ENCODE data around the gene DSE.

DSE gene

DNA sequence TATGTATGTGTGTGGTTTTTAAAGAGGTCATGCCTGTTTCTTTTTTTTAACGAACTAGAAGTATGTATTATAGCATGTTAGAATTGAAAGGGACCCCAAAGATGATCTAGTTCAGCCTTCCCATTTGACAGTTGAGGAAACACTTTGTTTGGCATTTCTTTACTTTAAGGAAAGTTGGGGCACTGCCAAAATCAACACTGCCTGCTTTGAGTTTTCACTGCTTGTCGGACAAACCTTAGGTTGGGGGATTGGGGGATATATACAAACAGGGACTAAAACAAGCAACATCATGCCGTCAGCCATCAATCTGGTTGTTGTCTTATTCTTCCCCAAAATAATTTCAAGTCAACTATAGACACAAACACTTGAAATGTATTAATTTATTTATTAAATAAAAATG lies 76.3 kb downstream of the DSE start:
- DNase-seq (ENCODE audit: low read depth in 2 of 2), result no peak

DNA sequence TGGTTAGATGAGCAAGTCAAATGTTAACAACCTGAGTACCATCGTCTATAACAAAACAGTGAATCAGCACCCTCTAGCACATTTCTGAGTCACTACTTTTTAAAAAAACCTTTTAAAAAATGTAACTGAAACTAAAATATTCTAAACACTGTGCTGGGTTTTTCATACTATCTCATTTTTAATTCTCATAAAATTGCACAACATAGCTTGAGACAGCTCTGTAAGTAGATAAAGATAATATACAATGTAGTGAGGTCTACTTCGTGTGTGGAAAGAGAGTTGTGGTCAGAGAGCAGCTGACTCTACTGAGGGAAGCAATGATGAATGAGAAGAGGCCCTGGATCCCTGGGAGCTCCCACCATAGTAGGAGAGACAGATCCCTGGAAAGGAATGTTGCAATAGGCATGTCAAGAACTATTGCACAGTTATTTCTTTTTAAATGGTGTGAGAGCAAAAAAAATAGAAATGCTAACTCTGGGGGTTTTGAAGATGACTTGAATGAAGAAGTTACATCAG lies 76.8 kb downstream of the DSE start:
- no peak for DNase-seq (ENCODE audit: low read depth in 2 of 2)

DNA sequence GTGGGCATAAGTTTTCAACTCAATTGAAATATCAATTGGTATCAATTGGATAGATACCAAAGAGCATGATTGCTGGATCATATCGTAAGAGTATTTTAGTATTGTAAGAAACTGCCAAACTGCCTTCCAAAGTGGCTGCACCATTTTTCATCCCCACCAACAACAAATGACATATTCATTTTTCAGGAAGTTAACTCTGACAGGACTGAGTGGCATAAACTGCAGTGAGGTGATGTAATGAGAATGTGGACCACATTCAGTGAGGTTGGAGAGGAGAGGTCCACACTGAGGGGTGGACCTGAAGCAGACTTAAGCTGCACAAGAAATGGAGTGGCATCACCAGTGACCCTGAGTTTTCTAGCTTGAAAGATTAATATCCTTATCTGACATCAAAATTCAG lies 78.8 kb downstream of the DSE start:
- no peak for DNase-seq (ENCODE audit: low read depth in 2 of 2)

DNA sequence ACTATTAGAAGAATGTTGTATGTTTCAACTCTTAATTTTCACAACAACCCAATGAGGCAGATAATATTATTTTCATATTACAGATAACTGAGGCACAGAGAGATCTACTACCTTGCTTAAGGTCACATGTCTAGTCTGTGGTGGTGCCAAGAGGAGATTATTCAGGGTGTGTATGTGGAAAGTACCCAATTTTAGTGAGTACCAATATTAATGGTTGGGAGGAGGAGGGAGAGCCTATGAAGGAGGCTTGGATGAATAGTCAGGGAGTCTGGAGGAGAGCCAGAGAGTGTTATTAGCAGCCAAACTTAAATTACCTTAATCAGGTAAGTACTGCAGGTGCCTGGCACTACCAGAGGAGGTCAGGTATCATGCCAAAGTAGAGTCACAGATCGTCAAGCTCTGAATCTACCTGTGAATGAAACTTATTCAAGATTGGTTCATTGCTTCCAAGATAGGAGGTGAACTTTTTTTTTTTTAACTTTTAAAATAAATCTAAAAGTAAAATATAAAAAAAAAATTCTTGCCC lies 79.5 kb downstream of the DSE start:
- no peak for DNase-seq (ENCODE audit: low read depth in 2 of 2)

DNA sequence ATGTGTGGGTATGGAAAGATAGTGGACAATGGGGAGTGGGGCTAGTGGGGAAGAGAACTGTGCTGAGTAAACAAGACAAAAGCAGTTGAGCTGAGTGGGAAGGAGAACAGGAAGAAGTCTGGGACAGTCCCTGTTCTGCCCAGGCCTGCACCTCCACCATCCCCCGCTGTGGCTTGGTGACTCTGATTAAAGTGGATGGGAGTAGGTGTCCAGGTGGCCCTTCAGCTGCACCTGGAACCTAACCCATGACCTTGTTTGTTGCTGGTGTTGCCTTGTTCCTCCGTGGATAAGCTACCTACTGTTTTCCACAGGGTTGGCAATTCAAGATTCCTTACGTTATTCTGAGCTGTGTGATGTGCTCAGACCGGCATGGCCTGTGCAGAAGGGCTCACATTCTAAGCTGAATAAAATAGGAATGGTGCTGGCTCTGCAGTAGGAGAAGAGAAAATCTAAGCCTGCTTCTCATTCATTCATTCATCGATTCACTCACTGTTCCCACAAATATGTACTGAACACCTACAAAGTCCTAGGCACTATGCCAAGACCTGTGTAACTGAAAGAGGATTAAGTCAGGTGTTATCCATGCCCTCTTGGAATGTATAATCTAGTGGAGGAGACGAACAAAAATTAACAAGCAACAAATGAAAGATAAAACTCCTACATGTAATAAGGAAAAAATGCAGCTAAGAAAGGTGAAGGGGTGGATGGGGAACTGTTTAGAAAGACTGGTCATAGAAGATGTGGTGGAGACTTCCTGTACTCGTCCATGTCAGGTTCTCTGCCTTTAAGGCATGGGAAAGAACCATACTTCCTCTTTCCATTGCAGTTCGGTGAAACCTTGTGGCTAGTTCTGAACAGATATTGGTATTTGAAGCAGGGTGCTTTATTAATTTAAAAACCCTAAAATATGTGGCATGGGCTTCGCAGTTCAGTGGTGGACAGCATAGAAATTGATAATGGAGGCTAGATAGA lies 80.3 kb downstream of the DSE start:
- no peak for DNase-seq (ENCODE audit: low read depth in 2 of 2)

DNA sequence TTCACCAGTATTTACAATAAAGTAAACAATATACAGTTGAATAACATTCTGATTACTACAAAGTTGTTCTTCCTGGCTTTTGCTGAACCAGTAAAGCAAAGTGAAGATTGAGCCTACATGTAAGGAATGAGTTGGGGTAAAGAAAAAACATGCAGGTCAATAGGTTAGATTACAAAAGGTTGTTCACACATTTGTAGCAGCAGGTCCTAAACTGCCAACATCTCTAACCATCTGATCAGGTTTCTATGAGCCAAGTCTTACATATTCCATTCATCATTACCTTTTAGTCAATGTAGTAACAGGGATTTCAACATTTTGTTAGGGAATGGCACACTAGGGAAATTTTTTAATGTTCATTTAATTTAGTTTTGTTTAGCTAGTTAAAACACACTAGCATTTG lies 81.2 kb downstream of the DSE start:
- no peak for DNase-seq (ENCODE audit: low read depth in 2 of 2)

DNA sequence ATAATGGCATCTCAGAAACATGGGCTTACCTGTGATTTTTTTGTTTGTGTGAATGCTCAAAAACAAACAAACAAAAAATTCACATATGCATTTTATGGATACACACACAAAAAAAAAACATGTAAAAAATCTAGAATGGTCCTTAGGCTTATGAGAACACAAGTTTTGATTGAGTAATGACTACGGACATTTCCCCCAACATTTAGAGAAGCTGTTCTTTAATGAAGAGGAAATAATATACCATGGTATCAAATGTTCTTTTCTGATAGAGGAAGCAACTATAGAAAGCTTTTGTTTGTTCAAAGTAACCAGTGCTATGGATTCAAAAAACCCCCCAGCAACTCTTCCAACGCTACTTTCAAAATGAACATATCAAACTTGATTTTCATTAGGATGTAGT lies 81.8 kb downstream of the DSE start:
- DNase-seq (ENCODE audit: low read depth in 2 of 2), result no peak

DNA sequence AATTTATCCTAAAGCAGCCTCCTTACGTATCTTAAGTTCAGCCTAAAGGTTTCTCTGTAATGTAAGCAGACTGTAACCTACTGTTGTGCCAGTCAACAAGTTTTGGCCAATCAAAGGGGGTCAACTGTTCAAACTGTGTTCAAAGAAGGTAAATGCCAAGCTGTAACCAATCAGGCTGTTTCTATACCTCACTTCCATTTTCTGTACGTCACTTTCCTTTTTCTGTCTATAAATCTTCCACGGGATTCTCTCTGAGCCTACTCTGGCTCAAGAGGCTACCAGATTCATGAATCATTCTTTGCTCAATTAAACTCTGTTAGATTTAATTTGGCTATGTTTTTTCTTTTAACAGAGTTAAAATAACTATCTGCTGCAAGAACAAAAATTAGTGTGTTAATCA lies 85.4 kb downstream of the DSE start:
- no peak for DNase-seq (ENCODE audit: low read depth in 2 of 2)

DNA sequence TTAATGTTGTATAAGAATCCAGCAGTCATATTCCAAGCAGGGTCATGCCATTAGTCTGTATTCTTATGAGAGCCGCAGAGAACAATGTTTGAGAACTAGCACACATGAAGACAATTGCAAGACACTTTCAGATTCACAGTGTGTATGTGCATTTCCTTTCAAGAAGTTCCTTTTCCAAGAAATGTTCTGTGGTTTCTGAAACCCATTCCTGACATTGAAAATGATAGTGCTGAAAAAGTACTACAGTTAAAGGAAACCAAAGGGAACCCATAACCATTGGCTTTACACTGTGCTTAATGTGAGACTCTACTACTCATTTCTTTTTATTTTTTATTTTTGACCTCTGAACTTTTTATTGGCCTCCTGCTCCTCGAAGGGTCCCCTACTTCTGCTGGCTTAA lies 86.2 kb downstream of the DSE start:
- no peak for DNase-seq (ENCODE audit: low read depth in 2 of 2)

DNA sequence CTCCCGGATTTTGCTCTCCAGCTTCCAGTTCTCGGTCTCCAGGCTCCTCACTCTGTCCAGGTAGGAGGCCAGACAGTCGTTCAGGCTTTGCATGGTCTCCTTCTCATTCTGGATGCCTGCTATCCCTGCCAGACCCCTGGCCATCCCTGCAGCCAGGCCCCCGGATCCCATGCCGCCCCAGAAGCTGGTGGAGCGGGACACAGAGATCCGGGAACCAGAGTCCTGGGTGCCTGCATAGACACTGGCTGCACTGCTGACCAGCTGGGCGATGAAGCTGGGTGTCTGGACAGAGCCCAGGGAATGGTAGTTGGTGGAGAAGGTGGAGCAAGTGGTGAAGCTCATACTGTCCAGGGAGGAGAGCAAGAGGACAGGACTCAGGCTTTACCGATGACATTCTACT lies 87.5 kb downstream of the DSE start:
- no peak for DNase-seq (ENCODE audit: low read depth in 2 of 2)

DNA sequence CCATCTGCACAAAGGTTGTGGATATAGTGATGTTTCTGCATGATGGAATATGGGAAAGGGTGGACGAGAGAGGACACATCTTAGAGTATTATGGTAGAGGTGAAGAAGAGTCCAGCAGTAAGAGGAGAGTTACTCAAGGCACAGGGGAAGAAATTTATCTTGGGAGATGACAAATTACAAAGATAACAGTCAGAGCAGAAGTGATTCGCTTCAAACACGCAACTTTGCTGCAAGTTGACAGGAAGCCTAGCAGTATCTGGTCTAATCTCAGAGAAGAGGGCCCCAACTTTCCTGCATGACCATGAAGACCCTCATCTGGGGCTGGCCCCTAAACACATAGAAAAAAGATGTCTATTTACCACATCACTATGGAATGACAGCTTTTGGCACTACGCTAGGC lies 89.2 kb downstream of the DSE start:
- no peak for DNase-seq (ENCODE audit: low read depth in 2 of 2)

DNA sequence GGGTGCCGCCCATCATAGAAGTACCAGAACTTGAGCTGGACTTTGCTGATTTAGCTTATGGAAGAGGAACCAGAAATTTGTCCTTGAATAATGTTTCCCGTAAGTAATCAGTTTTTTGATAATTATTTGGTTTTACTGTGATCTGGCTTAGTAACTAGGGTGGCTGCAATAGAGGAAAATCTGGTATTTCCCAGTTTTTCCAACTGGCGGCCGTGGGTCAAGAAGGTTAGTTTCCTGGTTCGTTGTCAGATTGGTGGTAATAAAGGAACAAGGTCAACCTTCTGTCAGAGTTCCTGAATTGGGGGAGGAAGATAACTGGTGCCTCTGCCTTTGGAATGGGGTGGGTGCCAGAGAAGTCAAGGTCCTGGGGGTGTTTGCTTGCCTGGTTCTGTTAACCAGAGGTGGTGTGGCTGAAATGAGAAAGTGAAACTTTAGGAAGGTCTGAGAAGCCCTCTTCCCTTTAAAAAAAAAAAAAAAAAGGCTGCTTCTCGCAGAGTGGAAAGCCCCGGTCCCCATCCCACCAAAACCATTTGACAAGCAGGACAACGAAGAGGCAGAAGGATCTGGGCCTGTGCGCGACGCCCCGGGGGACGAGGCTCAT lies 90.7 kb downstream of the DSE start, which contains the start of gene CALHM6:
Gene CALHM6, plus strand, starts transcription at position 45 of the 601 bp plus-strand sequence. Its CDS starts 555 bp downstream, at position 600.
- DNase-seq (ENCODE audit: low read depth in 2 of 2), result no peak

DNA sequence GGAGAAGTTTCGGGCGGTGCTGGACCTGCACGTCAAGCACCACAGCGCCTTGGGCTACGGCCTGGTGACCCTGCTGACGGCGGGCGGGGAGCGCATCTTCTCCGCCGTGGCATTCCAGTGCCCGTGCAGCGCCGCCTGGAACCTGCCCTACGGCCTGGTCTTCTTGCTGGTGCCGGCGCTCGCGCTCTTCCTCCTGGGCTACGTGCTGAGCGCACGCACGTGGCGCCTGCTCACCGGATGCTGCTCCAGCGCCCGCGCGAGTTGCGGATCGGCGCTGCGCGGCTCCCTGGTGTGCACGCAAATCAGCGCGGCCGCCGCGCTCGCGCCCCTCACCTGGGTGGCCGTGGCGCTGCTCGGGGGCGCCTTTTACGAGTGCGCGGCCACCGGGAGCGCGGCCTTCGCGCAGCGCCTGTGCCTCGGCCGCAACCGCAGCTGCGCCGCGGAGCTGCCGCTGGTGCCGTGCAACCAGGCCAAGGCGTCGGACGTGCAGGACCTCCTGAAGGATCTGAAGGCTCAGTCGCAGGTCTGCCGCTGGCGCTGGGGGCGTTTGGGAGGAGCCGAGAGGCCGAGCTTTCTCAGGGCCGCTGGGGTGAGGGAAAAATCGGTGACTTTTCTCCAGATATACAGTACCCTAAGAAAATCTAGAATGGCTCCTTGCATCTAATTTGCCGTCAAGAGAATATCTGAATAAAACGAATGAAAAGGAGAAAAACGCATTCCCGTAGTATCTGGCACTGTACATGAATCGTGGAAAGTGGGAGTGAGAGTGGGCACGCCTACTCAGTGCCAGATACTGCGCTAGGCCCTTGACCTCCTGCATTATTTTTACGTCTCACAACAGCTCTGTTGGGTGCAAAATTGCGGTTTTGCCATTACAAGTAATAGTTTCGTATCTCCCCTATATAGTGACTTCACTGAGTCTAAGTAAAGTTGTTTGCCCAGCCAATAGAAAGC lies 91.5 kb downstream of the DSE start:
- peak; percentile 4 to 13 for DNase-seq (ENCODE audit: low read depth in 2 of 2)

DNA sequence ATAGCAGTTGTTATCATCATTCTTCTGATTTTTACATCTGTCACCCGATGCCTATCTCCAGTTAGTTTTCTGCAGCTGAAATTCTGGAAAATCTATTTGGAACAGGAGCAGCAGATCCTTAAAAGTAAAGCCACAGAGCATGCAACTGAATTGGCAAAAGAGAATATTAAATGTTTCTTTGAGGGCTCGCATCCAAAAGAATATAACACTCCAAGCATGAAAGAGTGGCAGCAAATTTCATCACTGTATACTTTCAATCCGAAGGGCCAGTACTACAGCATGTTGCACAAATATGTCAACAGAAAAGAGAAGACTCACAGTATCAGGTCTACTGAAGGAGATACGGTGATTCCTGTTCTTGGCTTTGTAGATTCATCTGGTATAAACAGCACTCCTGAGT lies 92.6 kb downstream of the DSE start:
- DNase-seq (ENCODE audit: low read depth in 2 of 2), result no peak

DNA sequence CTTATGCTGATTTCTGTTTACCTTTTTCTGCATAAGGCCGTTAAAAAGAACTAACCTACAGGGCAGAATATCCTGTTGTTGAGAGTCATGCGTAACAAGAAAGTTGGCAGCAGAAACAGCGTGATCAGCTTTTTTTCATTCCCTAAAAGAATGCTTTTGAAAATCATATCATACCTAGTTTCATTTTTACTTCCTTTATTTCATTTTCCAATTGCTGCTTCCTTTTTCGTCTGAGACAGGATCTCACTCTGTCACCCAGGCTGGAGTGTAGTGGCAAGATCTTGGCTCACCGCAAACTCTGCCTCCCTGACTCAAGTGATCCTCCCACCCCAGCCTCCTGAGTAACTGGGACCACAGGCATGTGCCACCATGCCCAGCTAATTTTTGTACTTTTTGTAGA lies 94.5 kb downstream of the DSE start:
- no peak for DNase-seq (ENCODE audit: low read depth in 2 of 2)

DNA sequence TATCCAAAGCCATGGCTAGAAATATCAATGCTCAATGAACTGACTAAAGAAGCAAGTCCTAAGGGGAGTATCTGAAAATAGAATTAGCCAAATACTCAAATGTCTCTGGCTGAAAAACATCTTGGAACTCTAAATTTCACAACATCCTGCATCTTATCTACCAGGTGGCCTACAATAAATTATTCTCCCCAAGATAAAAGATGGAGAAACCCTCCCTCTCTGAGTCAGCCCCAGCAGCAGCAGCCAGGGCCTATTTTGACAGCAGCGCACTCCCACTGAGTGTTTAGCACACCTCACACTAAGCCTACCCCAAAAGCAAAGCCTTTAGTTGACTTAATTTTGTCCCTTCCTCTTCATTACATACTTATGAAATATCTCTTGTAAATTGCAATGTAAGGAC lies 96.3 kb downstream of the DSE start:
- DNase-seq (ENCODE audit: low read depth in 2 of 2), result no peak

DNA sequence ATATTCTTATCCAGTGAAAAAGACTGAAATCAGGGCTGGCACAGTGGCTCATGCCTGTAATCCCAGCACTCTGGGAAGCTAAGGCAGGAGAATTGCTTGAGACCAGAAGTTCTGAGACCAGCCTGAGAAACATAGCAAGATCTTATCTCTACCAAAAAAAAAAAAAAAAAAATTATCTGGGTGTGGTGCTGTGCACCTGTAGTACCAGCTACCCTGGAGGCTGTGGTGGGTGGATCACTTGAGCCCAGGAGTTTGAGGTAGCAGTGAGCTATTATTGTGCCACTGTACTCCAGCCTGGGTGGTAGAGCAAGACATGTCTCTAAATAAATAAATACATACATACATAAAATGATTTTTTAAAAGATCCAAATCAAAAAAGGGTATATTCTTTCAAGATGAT lies 96.8 kb downstream of the DSE start:
- DNase-seq (ENCODE audit: low read depth in 2 of 2), result no peak

DNA sequence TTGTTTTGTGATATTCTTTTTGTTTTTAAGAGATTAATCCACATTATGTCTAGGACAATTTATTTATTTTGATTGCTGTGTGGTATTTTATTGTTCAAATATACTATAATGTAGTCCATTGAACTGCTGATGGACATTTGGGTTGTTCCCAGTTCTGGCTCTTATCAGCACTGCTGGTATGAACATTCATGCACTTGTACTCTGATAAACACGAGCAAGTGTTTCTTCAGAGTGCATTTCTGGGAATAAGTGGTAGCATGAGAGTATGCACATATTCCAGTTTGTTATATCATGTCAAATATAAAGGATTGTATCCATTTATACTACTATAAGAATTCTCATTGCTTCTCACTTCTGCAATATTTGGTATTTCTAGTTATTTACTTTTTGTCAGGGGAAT lies 97.5 kb downstream of the DSE start:
- no peak for DNase-seq (ENCODE audit: low read depth in 2 of 2)

DNA sequence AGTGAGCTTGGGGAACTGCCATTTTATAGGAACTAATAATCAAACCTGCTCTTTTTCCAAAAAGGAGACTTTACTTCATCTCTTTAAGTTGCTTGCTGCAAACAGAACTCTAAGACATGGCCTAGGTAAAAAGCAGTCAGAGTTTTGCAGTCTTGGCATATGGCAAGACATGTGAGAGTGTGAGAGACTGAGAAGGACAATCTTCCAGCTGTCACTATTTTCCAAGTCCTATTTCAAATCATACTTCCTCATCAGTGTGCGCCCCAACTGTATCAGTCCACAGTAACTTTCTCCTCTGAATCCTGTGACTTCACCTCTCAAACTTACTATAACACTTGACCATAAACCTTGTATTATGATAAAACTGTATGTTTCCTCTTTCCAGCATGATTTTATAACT lies 100.8 kb downstream of the DSE start:
- no peak for DNase-seq (ENCODE audit: low read depth in 2 of 2)

DNA sequence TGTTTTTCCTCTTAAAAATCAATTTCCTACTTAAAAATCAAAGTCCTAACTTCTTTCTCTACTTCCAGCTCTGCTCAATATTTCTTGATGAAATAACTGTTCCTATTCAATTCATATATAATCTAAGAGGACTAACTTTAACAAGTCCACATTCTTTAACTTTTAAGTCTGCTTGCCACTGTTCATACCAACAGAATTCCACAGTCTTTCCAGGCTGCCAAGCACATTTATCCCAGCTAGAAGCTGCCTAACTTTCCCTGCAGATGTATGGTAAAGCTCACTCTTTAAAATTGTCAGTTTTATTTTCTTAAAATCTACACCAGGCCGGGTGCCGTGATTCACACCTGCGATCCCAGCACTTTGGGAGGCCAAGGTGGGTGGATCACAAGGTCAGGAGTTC lies 102.0 kb downstream of the DSE start:
- DNase-seq (ENCODE audit: low read depth in 2 of 2), result no peak

DNA sequence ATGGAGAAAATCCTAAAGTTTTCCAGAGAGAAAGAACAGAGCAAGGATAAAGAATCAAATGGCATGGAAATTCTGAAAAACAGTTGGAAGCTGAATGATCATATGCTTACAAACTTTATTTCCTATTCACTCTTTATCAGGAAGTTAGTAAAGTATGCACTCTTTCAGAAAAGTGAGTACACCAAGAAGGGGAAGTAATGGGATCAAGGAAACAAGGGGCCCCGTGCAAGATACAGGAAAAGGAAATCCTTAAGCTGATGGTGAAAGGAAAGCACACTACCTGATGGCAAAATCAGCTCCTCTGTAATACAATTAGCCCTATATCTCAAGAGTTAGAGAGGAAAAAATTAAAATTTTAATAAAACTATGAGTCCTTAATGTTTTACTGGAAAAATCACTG lies 104.4 kb downstream of the DSE start:
- no peak for DNase-seq (ENCODE audit: low read depth in 2 of 2)

All from stimulated activated CD8-positive, alpha-beta memory T cell treated with anti-CD3 and anti-CD28 coated beads, Interleukin-2, amount 100 ng/mL, for 1 hour (primary cell).